Progenitor cell of endocrine pancreas (in vitro differentiated cells): ENCODE data around the gene STK17B. TPM values are rescaled to one million over a fixed set of nuclear protein-coding genes. Genes with fewer than 3 reads are reported as not detected.
"Not testable (repeated sequence)": the region's sequence is repeated elsewhere in the genome, so short reads cannot be mapped to it uniquely, and the experiment has no call there.

Experiments used
- DNase-seq: peaks from one replicate; pipeline ENCODE4 v3.0.0; 2021; ENCODE audit warnings: low spot score; ENCODE audit not compliant: unreplicated experiment
- H3K27ac Mint-ChIP-seq: 2 replicates; pipeline ENCODE4 v1.8.0; 2021; ENCODE audit warnings: mild to moderate bottlenecking, moderate library complexity, mixed read lengths
- H3K27me3 Mint-ChIP-seq: 2 replicates; pipeline ENCODE4 v1.8.0; 2021; ENCODE audit warnings: mixed read lengths
- H3K36me3 Mint-ChIP-seq: 2 replicates; pipeline ENCODE4 v1.8.0; 2022; ENCODE audit warnings: mixed read lengths; ENCODE audit not compliant: insufficient read depth
- H3K4me1 Mint-ChIP-seq: 2 replicates; pipeline ENCODE4 v1.8.0; 2021; ENCODE audit warnings: low read depth, mixed read lengths
- H3K4me3 Mint-ChIP-seq: 2 replicates; pipeline ENCODE4 v1.8.0; 2021; ENCODE audit warnings: low read depth, mild to moderate bottlenecking, moderate library complexity, mixed read lengths
- H3K9me3 Mint-ChIP-seq: 2 replicates; pipeline ENCODE4 v1.8.0; 2021; ENCODE audit warnings: low read depth, mixed read lengths
- total RNA-seq: library from RNA; stranded (reverse); gene quantifications from 2 replicates; pipeline ENCODE4 v1.2.1, GENCODE V29; 2021
- TF ChIP-seq, protein P1 (sequence below): fragments of 200-600 bp; sonication (generic); IDR thresholded peaks from one replicate; pipeline ENCODE4 v1.5.0; 2021; ENCODE audit warnings: antibody characterized with exemption, mild to moderate bottlenecking; ENCODE audit not compliant: unreplicated experiment

The STK17B gene
- total RNA-seq, 1 donor from 2014 or later, result 3.4 TPM

DNA sequence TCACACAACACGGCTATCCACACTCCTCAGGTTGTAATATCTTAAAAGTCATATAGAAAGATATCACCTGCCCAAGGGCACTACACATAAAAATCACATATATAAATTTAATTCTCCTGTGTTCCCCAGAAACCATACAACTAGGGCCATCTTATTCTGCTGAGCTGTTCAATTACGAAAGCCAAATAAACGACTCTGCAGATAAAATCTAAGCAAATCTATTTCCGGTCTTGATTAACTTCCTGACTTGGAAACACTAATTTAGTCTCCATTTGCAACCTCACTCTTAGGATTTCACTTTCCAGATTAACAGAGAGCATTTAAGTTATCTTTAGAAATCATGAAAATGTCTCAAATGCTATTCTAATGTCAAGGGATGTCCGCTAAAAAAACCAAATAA lies 23.9 kb upstream of the STK17B start:
- Mint-ChIP-seq H3K27ac (no peak overlapping the region), H3K4me3 (no peak overlapping the region), H3K9me3 (no peaks in the 10 kb centered on the region), H3K27me3 (no peaks in the 10 kb centered on the region), H3K4me1 (no peaks in the 10 kb centered on the region), H3K36me3 (no peaks in the 10 kb centered on the region)
- TF ChIP-seq, protein P1, sequence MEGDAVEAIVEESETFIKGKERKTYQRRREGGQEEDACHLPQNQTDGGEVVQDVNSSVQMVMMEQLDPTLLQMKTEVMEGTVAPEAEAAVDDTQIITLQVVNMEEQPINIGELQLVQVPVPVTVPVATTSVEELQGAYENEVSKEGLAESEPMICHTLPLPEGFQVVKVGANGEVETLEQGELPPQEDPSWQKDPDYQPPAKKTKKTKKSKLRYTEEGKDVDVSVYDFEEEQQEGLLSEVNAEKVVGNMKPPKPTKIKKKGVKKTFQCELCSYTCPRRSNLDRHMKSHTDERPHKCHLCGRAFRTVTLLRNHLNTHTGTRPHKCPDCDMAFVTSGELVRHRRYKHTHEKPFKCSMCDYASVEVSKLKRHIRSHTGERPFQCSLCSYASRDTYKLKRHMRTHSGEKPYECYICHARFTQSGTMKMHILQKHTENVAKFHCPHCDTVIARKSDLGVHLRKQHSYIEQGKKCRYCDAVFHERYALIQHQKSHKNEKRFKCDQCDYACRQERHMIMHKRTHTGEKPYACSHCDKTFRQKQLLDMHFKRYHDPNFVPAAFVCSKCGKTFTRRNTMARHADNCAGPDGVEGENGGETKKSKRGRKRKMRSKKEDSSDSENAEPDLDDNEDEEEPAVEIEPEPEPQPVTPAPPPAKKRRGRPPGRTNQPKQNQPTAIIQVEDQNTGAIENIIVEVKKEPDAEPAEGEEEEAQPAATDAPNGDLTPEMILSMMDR, result no peak
- no peak for DNase-seq

DNA sequence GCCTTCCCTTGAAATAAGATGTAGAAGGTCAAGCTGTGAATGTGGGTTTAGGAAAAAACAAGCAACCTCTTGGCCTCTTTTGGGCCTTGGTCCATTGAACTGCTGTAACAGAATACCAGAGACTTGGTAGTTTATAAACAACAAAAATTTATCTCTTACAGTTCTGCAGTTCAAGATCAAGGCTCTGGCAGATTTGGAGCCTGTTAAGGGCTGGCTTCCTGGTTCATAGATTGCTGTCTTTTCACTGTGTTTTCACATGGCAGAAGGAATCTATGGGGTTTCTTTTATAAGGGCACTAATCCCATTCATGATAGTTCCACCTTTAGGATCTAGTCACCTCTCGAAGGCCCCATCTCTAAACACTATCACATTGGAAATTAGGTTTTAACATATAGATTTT lies 20.2 kb upstream of the STK17B start:
- no peaks in the 10 kb centered on the region for H3K4me1 Mint-ChIP-seq
- TF ChIP-seq, protein P1, result no peak
- DNase-seq, result no peak
- H3K4me3 Mint-ChIP-seq, result no peak overlapping the region
- no peak overlapping the region for H3K27ac Mint-ChIP-seq
- H3K36me3 Mint-ChIP-seq, result no peaks in the 10 kb centered on the region
- no peaks in the 10 kb centered on the region for H3K27me3 Mint-ChIP-seq
- H3K9me3 Mint-ChIP-seq, result no peaks in the 10 kb centered on the region

DNA sequence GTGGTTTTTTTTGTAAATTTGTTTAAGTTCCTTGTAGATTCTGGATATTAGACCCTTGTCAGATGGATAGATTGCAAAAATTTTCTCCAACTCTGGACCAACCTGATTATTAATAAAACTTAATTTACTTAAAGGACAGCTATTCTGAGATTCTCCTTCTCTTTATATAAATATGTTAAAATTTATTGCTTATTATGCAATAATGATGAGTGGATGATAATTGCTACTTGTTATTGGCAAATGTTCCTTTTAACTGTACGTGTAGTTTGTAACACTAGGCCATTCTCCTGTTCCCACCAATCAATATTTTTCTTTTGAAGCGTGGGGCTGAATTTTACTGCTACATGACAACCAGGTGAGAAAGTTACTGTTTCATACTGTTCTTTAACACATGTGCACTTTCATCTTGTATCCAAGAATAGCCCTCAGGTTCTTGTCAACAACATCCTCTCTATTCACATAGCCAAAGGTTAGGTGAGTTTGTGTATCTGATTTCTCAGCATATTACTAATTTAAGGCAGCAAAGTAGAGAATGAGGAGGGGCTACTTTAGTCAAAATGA lies 16.6 kb upstream of the STK17B start:
- no peaks in the 10 kb centered on the region for H3K9me3 Mint-ChIP-seq
- no peaks in the 10 kb centered on the region for H3K27me3 Mint-ChIP-seq
- H3K36me3 Mint-ChIP-seq, result no peaks in the 10 kb centered on the region
- no peak overlapping the region for H3K27ac Mint-ChIP-seq
- no peak overlapping the region for H3K4me3 Mint-ChIP-seq
- DNase-seq, result no peak
- no peaks in the 10 kb centered on the region for H3K4me1 Mint-ChIP-seq
- TF ChIP-seq, protein P1, result no peak

DNA sequence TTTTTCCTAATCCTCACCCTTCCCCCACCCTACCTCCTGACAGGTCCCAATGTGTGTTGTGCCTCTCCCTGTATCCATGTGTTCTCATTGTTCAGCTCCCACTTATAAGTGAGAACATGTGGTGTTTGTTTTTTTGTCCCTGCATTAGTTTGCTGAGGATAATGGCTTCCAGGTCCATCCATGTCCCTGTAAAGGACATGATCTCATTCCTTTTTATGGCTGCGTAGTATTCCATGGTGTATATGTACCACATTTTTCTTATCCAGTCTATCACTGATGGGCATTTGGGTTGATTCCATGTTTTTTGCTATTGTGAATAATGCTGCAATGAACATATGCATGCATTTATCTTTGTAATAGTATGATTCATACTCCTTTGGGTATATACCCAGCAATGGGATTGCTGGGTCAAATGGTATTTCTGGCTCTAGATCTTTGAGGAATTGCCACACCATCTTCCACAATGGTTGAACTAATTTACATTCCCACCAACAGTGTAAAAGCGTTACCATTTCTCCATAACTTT lies 15.9 kb upstream of the STK17B start:
- H3K4me3 Mint-ChIP-seq, H3K4me1 Mint-ChIP-seq, H3K36me3 Mint-ChIP-seq, H3K27ac Mint-ChIP-seq, H3K27me3 Mint-ChIP-seq, H3K9me3 Mint-ChIP-seq, DNase-seq: not testable (repeated sequence)

DNA sequence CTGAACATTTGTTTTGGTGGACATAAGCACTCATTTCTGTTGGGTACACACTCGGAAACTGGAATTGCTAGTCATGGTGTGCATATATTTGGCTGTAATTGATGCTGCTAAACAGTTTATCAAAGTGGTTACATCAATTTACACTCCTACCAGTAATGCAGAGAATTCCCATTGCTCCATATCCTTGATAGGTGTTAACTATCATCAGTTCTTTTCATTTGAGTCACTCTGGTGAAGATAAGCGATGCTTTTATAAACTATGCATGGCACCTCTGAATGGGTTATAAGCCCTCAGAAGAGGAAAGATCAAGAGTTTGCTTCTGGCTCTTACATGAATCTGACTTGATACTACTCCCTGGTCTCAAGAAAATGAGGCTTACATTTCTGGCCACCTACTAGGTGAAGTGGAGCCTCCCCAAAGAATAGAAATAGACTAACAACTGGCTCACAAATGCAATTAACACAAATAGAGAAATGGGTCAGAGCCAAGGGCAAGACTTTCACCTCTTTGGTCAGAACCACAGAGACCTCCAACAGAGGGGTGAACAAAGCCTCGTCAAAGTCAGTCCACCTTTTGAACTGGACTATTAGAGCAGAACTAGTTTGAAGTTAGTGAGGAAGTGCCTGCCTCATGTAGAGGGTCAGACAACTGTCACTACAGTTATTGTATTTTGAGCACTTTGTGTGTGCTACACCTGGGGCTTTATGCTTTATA lies 15.0 kb upstream of the STK17B start:
- H3K4me1 Mint-ChIP-seq, result no peaks in the 10 kb centered on the region
- TF ChIP-seq, protein P1, result no peak
- H3K36me3 Mint-ChIP-seq, result no peaks in the 10 kb centered on the region
- no peaks in the 10 kb centered on the region for H3K27me3 Mint-ChIP-seq
- no peak overlapping the region for H3K4me3 Mint-ChIP-seq
- H3K27ac Mint-ChIP-seq, result no peak overlapping the region
- H3K9me3 Mint-ChIP-seq, result no peaks in the 10 kb centered on the region
- no peak for DNase-seq

DNA sequence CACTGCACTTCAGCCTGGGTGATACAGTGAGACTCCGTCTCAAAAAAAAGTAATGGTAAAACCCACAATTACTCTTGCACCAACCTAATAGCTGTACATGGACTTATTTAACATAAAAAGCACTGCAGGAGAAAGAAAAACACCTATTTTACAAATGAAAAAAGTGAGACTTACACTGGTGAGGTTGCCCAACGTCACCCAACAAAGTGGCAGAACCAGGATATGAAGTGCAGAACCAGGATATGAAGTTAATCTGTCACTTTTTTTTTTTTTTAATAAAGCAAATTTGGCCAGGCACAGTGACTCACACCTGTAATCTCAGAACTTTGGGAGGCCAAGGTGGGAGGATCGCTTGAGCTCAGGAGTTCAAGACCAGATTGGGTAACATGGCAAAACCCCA lies 13.5 kb upstream of the STK17B start:
- Mint-ChIP-seq H3K4me1 (no peaks in the 10 kb centered on the region), H3K4me3 (no peak overlapping the region), H3K9me3 (no peaks in the 10 kb centered on the region), H3K27me3 (no peaks in the 10 kb centered on the region), H3K36me3 (no peaks in the 10 kb centered on the region), H3K27ac (no peak overlapping the region)
- DNase-seq, result no peak
- TF ChIP-seq, protein P1, result no peak
